Mucosa of rectum (tissue), 2 donors: Measurements from ENCODE around the gene SYT2.

Experiments
- H3K27ac ChIP-seq, 2 donors: one replicate each; pipeline ENCODE4 v1.7.0; 2013; ENCODE audit warnings: inconsistent platforms in 2 of 2, low read depth in 2 of 2, low read length in 2 of 2
- H3K27me3 ChIP-seq, 2 donors: one replicate each; pipeline ENCODE4 v1.7.0; 2013; ENCODE audit warnings: low read length in 2 of 2; ENCODE audit not compliant: control insufficient read depth in 2 of 2, insufficient read depth in 2 of 2
- H3K36me3 ChIP-seq, 2 donors: one replicate each; pipeline ENCODE4 v1.7.0; 2013; ENCODE audit warnings: low read length in 2 of 2; ENCODE audit not compliant: control insufficient read depth in 2 of 2, insufficient read depth in 2 of 2
- H3K4me1 ChIP-seq, 2 donors: one replicate each; pipeline ENCODE4 v1.7.0; 2013; ENCODE audit warnings: low read length in 2 of 2, mild to moderate bottlenecking in 1 of 2; ENCODE audit not compliant: control insufficient read depth in 2 of 2, insufficient read depth in 2 of 2
- H3K4me3 ChIP-seq, 2 donors: one replicate each; pipeline ENCODE4 v1.7.0; 2013; ENCODE audit warnings: low read length in 2 of 2
- H3K9ac ChIP-seq, 2 donors: one replicate each; pipeline ENCODE4 v1.7.0; 2013; ENCODE audit warnings: low read length in 2 of 2, low read depth in 1 of 2, mild to moderate bottlenecking in 1 of 2
- H3K9me3 ChIP-seq, 2 donors: one replicate each; pipeline ENCODE4 v1.7.0; 2013; ENCODE audit warnings: low read length in 2 of 2; ENCODE audit not compliant: control insufficient read depth in 2 of 2
- donor health status: healthy.
- donor health status: Normal muscosa, but diverticular disease.

Gene SYT2

DNA sequence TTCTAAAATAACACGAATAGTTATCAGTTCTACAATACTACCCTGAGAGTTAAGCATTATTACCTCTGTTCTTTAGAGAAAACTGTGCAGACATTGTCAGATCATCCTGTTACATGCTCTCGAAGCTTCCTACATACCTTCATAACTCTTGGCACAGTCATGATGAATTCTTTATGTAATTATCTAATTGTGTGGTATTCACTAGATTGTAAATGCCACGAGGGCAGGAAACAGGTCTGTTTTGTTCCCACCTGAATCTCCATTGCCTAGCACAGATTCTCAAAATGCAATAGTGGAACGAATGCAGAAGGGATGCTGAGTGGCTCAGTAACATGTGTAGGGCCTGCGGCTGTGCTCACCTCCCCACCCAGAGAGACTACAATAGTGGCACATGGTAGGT, 3.4 kb downstream of the SYT2 start:
- Histone ChIP-seq H3K36me3 (no peaks in the 10 kb centered on the region), H3K4me3 (no peak overlapping the region), H3K27me3 (peaks cover 42 to 49% of the 10 kb centered on the region in 2 donors), H3K9ac (no peak overlapping the region), H3K9me3 (no peaks in the 10 kb centered on the region), H3K4me1 (peaks cover 5 to 6% of the 10 kb centered on the region in 2 donors), H3K27ac (no peak overlapping the region)

DNA sequence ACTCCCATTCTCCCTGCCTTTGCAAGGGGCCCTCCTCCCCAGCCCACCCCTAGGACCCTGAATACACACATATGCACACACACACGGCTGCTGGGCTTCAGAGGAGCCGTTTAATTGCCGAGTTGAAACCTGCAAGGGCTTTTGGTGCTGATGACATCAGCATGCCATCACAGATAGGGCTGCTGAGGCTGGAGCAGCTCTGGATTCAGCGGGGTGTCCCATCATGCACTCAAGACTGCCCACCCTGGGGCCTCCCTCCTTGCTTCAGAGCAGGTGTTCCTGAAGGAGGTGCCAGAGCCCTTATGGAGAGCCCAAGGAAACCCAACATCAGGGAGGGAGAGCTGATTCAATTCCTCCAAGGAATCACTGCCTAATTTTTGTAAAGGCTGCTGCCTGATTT, 5.7 kb downstream of the SYT2 start:
- Histone ChIP-seq H3K27ac (no peak overlapping the region), H3K9ac (no peak overlapping the region), H3K4me3 (no peak overlapping the region), H3K4me1 (no peaks in the 10 kb centered on the region), H3K9me3 (no peaks in the 10 kb centered on the region), H3K36me3 (no peaks in the 10 kb centered on the region), H3K27me3 (peaks cover 22 to 38% of the 10 kb centered on the region in 2 donors)

DNA sequence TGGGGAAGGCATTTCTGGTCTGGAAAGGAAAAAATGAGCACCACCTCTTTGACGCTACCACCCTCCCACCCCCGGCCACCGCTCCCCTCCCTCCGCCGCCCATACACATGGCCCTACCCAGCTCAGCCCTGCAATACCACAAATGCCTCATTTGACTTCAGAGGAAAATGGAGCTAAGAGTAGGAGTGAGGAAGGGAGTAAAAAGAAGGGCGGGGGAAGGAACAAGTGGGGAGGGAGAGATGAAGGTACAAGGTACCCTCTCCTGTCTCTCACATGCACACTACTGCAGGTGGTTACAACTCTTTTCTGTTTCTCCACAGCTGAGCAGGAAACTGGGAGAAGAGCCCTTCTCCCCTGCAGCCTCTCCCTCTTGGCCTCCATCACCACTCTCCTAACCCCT, 7.1 kb downstream of the SYT2 start:
- Histone ChIP-seq H3K4me3 (no peak overlapping the region), H3K9ac (no peak overlapping the region), H3K9me3 (no peaks in the 10 kb centered on the region), H3K27ac (no peak overlapping the region), H3K27me3 (peaks cover 8 to 29% of the 10 kb centered on the region in 2 donors), H3K36me3 (no peaks in the 10 kb centered on the region), H3K4me1 (no peaks in the 10 kb centered on the region)

DNA sequence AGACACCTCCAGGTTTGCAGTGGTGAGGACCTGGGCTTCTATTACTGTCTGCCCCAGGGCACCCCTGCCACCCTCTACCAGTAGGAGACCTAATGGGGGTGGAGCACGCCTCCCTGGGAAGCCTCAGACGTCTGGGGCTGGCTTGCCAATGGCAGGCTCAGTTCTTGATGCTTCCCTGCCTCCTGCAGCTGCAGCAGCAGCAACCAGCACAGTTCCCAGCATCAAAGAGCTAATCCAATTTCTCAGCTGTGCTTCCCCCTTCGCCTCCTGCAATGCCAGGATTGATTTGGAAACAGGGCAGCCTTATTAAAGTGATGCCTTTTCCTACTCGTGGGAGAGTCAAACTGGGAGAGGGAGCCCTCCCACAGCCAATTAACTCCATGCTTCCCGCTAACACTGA, 8.2 kb downstream of the SYT2 start:
- H3K4me1 ChIP-seq: peaks cover 0 to 2% of the 10 kb centered on the region in 2 donors
- H3K27me3 ChIP-seq: peaks cover 0 to 20% of the 10 kb centered on the region in 2 donors
- no peak overlapping the region for H3K27ac ChIP-seq

DNA sequence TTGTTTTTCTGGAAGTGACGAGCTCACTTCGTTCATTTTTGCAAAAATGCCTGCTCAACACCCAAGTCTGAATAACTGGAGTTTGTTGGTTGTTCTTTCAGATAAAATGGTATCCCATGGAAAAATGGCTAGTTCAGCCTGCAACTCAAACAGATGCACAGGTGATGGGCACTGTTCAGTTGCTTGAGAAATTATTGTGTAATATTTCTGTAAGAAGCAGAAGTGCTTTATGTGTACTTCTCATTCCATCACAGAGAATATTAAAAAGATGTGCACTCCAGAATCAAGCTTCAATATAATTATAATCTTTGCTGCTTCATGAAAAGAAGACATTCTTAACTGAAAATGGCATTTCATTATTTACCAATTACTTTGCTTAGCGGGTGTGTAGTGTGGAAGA, 9.1 kb downstream of the SYT2 start:
- H3K27ac ChIP-seq: no peak overlapping the region
- H3K4me3 ChIP-seq: no peak overlapping the region
- H3K27me3 ChIP-seq: peaks cover 0 to 21% of the 10 kb centered on the region in 2 donors
- H3K9me3 ChIP-seq: no peaks in the 10 kb centered on the region
- H3K36me3 ChIP-seq: no peaks in the 10 kb centered on the region
- H3K9ac ChIP-seq: no peak overlapping the region
- H3K4me1 ChIP-seq: peaks cover 0 to 6% of the 10 kb centered on the region in 2 donors

More for the DNA sequence above, 8.2 kb downstream of the SYT2 start:
- no peak overlapping the region for H3K9ac ChIP-seq
- no peaks in the 10 kb centered on the region for H3K36me3 ChIP-seq
- H3K9me3 ChIP-seq: no peaks in the 10 kb centered on the region
- no peak overlapping the region for H3K4me3 ChIP-seq

DNA sequence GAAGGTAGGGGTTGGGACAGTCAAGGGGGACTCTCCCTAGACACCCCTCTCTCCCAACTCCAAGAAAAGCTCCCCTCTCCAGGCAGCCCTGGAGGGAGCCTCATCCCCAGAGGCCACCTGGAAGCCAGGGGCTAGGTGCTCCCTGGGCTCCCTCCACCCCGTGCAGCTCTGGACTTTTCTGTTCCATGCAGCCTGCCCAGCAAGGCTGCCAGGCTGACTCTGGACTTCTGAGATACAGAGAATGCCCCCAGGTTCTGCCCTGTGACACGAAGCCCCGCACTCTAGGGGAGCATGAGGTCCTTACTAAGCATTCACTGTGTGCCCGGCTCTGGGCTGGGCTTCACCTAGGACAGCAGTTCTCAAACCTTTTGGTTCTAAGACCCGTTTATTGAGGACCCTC, 10.2 kb downstream of the SYT2 start:
- Histone ChIP-seq H3K36me3 (no peaks in the 10 kb centered on the region), H3K9me3 (no peaks in the 10 kb centered on the region), H3K4me3 (no peak overlapping the region), H3K4me1 (peaks cover 0 to 6% of the 10 kb centered on the region in 2 donors), H3K27me3 (peaks cover 3 to 17% of the 10 kb centered on the region in 2 donors), H3K9ac (no peak overlapping the region), H3K27ac (no peak overlapping the region)

DNA sequence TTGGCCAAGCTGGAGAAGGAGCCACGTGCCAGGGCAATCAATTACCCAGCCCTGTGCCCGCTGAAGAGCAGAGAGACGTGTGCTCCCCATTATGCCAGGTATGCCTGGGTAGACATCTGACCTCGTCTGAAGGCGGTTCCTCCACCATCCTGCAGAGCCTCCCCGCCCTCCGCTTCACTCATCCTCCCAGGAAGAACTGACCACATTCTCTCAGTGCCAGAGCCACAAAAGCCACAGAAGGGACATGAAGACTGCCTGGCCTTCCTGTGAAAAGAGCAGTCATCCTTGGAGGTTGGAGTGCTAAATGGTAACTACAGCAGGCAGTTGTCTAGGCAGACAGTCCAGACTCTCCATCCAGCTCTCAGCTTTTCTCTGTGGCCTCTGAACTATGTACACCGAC, 12.0 kb downstream of the SYT2 start:
- H3K27me3 ChIP-seq: peaks cover 5 to 6% of the 10 kb centered on the region in 2 donors

DNA sequence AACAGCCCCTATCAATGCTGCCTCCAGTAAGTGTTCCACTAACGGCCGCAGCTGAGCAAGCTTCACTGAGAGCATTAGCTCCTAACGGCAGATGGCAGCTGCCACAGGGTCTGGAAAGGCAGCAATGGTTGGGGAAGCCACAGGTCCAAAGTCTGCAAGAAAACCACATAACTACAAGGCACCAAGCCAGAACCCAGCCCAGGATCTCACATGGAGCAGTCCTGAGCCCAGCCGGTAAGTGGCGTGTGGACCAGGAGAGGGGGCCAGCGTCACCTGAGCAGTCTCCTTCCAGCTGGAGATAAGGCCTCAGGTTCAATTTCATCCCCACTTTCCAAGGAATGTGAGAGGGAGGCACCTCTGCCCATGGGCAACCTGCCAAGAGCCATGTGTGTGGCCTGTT, 13.2 kb downstream of the SYT2 start:
- H3K27me3 ChIP-seq: peaks cover 5 to 6% of the 10 kb centered on the region in 2 donors

More for the DNA sequence above, 12.0 kb downstream of the SYT2 start:
- H3K4me3 ChIP-seq: no peak overlapping the region
- H3K36me3 ChIP-seq: no peaks in the 10 kb centered on the region
- peaks cover 0 to 6% of the 10 kb centered on the region in 2 donors for H3K4me1 ChIP-seq
- no peaks in the 10 kb centered on the region for H3K9me3 ChIP-seq
- H3K9ac ChIP-seq: no peak overlapping the region
- H3K27ac ChIP-seq: no peak overlapping the region

DNA sequence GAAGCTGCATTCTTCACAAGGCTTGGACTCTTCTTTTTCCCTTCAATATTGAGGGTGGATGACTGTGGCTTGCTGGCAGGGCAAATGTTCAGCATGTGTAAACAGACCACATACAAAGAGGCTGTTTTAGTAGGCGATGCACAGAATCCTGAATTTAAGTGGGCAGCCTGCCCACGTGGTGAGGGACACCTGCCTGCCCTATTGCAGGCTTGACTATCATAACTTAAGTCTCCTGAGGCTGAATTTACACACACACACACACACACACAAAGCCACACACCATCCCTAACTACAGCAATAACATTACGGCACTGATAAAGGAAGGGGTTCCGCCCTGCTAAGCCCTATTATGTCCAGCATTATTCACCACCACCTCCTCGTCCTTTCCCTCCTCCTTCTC, 15.9 kb downstream of the SYT2 start:
- no peak overlapping the region for H3K4me3 ChIP-seq
- no peaks in the 10 kb centered on the region for H3K36me3 ChIP-seq
- no peaks in the 10 kb centered on the region for H3K9me3 ChIP-seq
- no peak overlapping the region for H3K9ac ChIP-seq
- H3K4me1 ChIP-seq: peaks cover 0 to 6% of the 10 kb centered on the region in 2 donors
- H3K27me3 ChIP-seq: peaks cover 5 to 9% of the 10 kb centered on the region in 2 donors
- no peak overlapping the region for H3K27ac ChIP-seq

More for the DNA sequence above, 13.2 kb downstream of the SYT2 start:
- Histone ChIP-seq H3K27ac (no peak overlapping the region), H3K9ac (no peak overlapping the region), H3K9me3 (no peaks in the 10 kb centered on the region), H3K36me3 (no peaks in the 10 kb centered on the region), H3K4me1 (peaks cover 0 to 6% of the 10 kb centered on the region in 2 donors), H3K4me3 (no peak overlapping the region)

DNA sequence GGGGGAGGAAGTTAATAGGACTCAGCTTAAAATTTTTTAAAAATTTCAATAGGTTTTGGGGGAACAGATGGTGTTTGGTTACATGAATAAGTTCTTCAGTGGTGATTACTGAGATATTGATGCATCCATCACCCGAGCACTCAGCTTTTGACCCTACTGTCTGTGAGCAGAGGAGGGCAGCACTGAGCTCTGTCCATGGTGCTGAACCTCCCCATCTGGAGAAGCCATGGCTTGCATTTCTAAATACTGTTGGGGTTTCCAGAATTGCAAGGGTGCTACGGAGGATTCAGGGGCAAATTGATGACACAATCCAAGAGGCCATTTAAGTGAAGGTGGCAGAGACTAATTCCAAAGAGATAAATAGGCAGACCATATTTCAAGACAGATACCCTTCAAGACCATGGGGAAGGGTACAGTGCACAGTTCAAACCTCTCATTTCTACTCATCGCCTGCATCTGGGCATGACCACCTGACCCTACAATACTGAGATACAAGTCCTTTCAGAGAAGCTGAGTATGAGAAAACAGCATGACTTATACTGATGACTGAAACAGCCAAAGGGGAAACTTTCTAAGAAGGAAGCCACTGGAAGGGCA, 17.2 kb downstream of the SYT2 start:
- Histone ChIP-seq H3K27me3 (peaks cover 5 to 12% of the 10 kb centered on the region in 2 donors), H3K4me1 (peaks cover 0 to 6% of the 10 kb centered on the region in 2 donors), H3K4me3 (no peak overlapping the region), H3K9me3 (no peaks in the 10 kb centered on the region), H3K36me3 (no peaks in the 10 kb centered on the region), H3K27ac (no peak overlapping the region), H3K9ac (no peak overlapping the region)
